HG02798 (cell line): ENCODE results near the gene XRN2.

Source experiments
- ATAC-seq: cut with Tn5 transposase; IDR thresholded peaks from one replicate; pipeline ENCODE4 v1.9.1; 2021; ENCODE audit warnings: mild to moderate bottlenecking; ENCODE audit not compliant: unreplicated experiment, poor library complexity

XRN2 gene, protein sequence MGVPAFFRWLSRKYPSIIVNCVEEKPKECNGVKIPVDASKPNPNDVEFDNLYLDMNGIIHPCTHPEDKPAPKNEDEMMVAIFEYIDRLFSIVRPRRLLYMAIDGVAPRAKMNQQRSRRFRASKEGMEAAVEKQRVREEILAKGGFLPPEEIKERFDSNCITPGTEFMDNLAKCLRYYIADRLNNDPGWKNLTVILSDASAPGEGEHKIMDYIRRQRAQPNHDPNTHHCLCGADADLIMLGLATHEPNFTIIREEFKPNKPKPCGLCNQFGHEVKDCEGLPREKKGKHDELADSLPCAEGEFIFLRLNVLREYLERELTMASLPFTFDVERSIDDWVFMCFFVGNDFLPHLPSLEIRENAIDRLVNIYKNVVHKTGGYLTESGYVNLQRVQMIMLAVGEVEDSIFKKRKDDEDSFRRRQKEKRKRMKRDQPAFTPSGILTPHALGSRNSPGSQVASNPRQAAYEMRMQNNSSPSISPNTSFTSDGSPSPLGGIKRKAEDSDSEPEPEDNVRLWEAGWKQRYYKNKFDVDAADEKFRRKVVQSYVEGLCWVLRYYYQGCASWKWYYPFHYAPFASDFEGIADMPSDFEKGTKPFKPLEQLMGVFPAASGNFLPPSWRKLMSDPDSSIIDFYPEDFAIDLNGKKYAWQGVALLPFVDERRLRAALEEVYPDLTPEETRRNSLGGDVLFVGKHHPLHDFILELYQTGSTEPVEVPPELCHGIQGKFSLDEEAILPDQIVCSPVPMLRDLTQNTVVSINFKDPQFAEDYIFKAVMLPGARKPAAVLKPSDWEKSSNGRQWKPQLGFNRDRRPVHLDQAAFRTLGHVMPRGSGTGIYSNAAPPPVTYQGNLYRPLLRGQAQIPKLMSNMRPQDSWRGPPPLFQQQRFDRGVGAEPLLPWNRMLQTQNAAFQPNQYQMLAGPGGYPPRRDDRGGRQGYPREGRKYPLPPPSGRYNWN

DNA sequence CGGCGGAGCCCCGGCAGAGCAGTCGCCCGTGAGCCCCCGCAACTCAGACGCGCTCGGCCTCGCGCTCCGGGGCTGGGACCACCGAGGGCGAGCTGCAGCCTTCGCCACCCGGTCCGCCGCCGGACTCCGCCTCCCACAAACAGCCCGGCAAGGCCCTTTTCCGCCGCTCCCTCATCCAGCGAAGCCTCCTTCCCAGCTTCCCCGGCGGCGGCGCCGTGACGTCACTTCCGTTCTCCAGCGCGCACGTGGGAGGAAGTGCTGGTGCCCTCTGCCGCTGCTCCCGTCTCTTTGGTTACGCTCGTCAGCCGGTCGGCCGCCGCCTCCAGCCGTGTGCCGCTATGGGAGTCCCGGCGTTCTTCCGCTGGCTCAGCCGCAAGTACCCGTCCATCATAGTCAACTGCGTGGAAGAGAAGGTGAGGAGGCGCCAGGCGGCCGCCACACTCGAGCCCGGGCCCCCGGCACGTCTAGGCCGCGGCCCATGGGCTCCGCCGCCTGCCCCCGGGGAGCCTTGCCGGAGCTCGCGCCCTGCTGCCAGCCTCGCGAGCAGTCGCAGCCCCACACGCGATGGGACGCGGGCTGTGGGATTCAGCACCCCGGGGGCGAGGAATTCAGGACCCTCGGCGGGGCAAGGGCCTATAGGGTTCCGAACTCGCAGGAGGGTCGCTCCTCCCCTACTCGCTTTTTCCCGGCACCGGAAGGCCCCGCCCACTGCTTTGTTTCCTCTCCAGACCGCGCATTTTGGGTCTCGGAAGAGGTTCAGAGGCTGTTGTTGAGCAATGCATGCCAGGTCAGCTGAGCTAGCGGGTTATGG lies at the start of gene XRN2:
Gene XRN2, plus strand, starts transcription at position 271 of the 811 bp plus-strand sequence. Its CDS starts 68 bp downstream, at position 339.
- ATAC-seq, result peak; percentile 95

DNA sequence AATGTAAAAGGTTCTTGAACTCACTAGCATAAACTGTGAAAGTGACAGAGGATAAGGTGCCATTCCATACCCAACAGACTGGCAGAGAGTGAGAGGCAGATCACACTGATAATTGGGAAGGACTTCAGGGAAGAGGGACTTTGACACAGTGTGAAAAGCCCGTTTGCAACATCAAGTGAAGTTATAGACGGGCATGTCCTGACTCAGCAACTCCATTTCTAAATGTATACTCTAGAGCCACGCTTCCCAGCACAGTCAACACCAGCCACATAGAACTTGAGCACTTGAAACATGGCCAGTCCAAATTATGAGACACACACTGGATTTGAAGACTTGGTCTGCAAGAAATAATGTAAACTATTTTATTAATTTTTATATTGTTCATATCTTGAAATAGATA lies 45.9 kb upstream of the XRN2 start:
- ATAC-seq, result no peak

GRCh38 chr20:21258411-21258810 lies 44.7 kb upstream of the XRN2 start:
- ATAC-seq, result no peak

- ATAC-seq, result no peak
Measured at GRCh38 chr20:21259346-21259745, 43.8 kb upstream of the XRN2 start.

DNA sequence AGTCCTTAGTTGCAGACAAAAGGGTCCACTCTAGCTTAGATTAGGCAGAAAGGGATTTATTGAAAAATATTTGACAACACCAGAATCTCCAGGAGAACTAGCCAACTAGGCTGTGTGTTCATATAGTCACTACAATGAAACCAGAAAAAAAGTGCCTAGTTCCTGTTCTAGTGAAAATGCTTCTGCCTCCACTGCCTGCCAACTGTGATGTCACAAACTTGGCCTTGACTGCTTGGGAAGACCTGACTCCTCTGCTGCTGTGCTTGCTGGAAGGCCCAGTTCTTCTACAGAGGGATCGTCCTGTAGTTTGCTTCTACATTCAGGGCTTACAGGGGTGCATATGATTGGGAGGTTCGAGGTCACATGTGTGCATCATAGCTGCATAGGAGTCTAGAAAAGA lies 40.3 kb upstream of the XRN2 start:
- no peak for ATAC-seq

DNA sequence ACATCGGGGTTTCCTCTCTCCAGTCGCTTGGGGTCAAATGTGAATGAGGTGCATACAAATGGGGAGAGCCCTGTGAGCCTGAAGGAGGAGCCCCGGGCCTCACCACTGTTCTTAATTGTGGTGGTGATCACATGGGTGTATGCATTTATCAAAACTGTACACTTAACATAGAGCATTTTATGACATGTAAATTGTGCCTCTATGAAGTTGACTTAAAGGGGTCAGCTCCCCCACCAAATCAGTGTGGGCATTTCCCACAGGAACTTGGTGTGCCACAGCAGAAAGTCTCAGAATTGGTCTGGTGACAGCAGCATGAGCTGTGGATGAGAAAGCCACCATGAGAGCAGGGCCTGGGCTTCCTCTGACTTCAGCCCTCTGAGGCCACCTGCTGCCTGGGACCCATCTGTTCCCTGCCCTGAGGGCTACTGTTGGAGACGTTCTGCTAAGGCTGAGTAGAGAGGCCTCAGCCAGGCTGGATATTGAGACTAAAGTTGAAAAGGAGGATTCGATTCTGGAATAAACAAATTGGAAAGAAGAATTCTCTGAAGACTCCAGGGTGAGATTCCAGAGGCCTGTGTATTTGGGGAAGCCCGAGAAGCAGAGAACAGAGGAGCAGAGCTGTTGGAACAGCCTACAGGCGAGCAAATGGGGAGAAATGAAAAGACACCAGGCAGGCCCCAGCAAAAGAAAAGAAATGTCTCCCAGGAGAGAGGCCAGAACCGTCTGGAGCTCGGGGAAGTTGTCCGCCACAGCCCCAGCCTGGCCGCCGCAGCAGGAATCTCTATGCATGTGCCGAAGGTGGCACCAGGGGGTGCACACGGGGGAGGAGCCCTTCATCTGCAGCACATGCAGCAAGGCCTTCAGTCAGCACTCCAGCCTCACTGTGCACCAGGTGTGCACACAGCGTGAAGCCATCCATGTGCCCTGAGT lies 37.6 kb upstream of the XRN2 start:
- ATAC-seq, result no peak

GRCh38 chr20:21266191-21266536 lies 37.0 kb upstream of the XRN2 start:
- no peak for ATAC-seq

DNA sequence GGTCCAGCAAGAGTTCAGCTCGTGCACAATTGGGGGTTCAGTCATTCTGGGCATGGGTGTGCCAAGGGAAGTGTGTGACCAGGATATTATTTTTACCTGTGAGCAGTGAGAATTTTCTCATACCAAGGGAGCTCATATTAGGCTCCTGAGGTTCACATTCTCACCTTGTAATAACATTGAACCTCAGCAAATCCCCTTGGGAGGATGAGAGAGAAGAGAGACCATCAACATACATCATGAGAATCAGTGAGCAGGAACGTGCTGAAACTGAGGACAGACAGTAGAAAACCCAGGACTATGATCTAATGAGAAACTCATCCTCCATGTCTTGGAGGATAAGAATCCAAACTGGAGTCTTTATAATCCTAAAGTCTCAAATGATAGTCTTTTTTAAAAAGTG lies 33.4 kb upstream of the XRN2 start:
- ATAC-seq, result no peak

DNA sequence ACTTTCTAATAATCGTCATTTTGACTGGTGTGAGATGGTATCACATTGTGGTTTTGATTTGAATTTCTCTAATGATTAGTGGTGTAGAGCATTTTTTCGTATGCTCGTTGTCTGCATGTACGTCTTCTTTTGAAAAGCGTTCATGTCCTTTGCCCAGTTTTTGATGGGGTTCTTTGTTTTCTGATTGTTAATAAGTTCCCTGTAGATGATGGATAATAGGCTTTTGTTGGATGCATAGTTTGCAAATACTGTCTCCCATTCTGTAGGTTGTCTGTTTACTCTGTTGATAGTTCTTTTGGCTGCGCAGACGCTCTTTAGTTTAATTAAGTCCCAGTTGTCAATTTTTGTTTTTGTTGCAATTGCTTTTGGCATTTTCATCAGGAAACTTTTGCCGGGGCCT lies 32.3 kb upstream of the XRN2 start:
- ATAC-seq, result no peak

DNA sequence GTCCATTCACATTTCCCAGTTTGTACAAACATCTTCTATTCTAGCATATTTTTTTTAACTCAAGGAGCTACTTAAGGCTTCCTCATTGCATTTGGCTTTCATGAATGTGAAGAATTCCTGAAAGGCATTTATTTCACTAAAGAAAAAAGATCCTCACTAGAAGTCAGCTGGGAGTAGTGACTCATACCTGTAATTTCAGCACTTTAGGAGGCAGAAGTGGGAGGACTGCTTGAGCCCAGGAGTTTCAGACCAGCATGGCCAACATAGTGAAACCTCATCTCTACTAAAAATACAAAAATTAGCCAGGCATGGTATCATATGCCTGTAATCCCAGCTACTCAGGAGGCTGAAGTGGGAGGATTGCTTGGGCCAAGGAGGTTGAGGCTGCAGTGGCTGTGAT lies 30.9 kb upstream of the XRN2 start:
- peak; percentile 56 for ATAC-seq

DNA sequence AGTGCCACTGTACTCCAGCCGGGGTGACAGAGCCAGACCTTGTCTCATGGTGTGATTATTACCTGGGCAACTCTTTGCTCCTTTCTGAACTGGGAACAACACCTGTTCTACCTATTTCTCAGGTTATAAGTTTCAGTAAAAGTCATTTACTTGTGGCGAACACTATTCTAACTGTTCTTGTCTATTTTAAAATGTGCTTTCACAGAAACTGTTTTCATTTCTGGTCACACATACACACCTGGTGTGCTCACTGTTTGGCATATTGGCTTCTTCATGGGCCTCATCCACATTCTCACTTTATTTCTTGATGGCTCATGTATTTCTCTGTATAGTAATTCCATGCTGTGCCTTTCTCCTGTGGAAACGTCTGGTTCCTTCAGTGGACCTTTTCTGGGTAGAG lies 30.5 kb upstream of the XRN2 start:
- ATAC-seq, result peak; percentile 75

DNA sequence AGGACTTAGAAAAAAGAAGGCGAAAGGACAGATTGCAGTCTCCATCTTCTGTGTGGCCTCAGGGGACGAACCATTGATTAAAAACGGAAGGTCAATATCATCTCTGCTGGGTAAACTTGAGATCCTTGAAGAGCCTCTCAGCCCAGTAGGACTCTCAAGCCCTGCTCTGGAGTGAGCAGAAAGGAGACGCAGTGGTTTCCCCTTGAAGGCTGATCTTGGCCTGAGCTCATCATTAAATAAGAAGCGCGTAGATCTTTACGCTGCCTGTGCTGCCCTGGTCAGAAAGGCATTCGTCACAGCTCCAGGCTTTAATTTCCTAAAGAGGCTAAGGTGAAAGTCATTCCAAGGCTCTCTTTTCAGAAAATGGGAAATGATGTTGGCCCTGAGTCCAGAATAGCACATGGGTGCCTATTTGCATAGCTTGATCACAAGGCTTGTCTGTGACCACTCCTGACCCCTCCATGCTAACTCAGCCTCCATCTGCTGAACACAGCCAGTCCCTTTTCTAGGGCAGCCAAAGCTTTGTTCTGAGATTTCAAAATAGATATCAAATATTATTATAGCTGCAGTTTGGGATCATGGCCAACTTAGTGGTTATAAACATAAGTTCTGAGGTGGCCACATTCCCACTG lies 29.3 kb upstream of the XRN2 start:
- ATAC-seq, result no peak

GRCh38 chr20:21278829-21279228 lies 24.3 kb upstream of the XRN2 start:
- ATAC-seq, result no peak

DNA sequence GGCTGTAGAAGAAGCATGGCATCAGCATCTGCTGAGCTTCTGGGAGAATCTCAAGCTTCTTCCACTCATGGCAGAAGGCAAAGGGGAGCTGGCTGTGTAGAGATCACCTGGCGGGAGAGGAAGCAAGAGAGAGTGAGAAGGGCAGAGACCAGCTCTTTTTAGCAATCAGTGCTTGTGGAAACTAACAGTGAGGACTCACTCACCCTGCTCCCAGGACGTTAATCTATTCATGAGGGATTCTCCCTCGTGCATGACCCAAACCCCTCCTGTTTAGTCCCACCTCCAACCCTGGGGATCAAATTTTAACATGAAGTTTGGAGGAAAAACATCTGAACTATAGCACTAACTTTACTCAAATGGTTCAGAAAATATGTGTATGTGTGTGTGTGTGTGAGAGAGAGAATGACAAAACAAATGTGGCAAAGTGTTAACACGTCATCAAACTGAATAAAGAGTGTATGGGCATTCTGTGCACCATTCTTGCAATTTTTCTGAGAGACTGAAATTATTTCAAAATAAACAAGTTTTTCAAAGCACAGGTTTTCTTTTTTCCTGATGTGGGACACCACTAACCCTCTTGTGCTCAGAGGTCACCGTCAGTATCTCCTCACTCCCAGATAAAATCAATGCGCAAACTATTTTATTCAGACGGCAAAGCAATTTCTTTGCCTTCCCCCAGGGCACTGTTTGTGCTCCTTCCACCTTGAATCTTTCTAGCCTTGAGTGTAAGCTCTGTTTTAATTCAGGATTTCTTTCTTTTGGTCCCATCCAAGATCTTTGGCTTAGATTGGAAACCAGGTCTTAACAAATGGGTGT lies 23.2 kb upstream of the XRN2 start:
- ATAC-seq, result no peak

GRCh38 chr20:21280522-21281016 lies 22.6 kb upstream of the XRN2 start:
- peak; percentile 83 for ATAC-seq

GRCh38 chr20:21286775-21287174 lies 16.4 kb upstream of the XRN2 start:
- ATAC-seq, result no peak

GRCh38 chr20:21288587-21289370 lies 14.4 kb upstream of the XRN2 start:
- no peak for ATAC-seq
